ENCODE measurements around the gene RGS12.

Gene RGS12

DNA sequence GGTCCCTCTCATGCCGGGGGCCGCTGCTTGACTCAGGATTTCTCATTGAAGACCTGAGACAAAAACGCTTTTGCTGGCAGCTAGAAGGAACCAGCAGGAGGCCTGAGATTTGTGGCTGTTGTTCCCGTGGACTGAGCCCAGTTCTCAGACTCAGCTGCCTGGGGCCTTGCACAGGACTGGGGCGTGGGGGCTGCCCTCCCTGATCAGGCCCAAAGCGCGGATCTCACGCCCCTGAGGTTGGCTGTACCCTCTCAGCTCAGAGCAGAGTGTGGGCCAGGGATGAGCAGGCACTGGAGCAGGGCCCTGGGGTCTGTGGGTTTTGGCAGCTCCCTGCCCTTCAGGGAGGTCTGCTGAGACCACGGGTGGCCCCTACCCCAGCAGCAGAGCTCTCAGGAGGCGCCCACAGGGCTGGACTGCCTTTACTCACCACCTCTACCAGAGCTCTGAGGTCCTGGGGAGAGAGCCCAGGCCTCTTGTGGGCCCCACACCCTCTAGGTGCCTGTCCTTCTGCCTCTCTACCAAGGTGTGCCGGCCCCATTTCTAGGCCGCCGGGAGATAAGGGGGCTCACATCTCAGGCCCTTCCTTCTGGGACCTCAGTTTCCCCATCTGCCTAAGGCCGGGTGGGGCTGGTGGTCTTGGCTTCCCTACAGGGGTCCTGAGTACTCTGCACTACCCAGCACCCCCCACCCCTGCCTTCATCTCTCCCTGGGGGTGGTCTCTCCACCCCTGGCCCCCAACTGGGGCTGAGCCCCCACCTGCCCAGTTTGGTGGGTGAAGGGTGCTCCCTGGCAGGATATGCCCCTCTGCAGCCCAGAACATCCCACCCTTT lies 38.3 kb upstream of the RGS12 start:
- H3K4me3 ChIP-seq (ENCODE audit: low read depth, low read length), result no peak overlapping the region
- no peak for DNase-seq (ENCODE audit: low read depth)
- TF ChIP-seq, protein P1, sequence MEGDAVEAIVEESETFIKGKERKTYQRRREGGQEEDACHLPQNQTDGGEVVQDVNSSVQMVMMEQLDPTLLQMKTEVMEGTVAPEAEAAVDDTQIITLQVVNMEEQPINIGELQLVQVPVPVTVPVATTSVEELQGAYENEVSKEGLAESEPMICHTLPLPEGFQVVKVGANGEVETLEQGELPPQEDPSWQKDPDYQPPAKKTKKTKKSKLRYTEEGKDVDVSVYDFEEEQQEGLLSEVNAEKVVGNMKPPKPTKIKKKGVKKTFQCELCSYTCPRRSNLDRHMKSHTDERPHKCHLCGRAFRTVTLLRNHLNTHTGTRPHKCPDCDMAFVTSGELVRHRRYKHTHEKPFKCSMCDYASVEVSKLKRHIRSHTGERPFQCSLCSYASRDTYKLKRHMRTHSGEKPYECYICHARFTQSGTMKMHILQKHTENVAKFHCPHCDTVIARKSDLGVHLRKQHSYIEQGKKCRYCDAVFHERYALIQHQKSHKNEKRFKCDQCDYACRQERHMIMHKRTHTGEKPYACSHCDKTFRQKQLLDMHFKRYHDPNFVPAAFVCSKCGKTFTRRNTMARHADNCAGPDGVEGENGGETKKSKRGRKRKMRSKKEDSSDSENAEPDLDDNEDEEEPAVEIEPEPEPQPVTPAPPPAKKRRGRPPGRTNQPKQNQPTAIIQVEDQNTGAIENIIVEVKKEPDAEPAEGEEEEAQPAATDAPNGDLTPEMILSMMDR (IDR thresholded peaks at IDR 0.05; ENCODE audit: control insufficient read depth, extremely low read depth, insufficient read depth), result no peak

DNA sequence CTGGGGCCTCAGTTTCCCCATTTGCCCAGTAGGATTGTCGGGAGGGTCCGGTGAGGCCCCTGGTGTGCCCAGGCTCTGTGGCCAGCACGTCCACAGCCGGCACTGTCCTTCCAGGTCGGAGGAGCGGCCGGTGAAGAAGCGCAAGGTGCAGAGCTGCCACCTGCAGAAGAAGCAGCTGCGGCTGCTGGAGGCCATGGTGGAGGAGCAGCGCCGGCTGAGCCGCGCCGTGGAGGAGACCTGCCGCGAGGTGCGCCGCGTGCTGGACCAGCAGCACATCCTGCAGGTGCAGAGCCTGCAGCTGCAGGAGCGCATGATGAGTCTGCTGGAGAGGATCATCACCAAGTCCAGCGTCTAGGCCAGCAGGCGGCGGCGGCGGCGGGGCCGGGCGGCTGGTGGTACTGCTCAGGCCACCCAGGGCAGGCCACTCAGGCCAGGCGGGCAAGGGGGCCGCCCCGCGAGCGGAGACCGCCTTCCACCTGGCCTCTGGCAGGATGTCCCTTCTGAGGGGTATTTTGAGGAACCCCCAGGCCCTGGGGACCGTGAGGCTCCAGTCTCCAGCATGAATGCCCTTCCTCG lies 37.1 kb upstream of the RGS12 start:
- TF ChIP-seq, protein P1 (IDR thresholded peaks at IDR 0.05; ENCODE audit: control insufficient read depth, extremely low read depth, insufficient read depth), result no peak
- no peak overlapping the region for H3K4me3 ChIP-seq (ENCODE audit: low read depth, low read length)
- no peak for DNase-seq (ENCODE audit: low read depth)

DNA sequence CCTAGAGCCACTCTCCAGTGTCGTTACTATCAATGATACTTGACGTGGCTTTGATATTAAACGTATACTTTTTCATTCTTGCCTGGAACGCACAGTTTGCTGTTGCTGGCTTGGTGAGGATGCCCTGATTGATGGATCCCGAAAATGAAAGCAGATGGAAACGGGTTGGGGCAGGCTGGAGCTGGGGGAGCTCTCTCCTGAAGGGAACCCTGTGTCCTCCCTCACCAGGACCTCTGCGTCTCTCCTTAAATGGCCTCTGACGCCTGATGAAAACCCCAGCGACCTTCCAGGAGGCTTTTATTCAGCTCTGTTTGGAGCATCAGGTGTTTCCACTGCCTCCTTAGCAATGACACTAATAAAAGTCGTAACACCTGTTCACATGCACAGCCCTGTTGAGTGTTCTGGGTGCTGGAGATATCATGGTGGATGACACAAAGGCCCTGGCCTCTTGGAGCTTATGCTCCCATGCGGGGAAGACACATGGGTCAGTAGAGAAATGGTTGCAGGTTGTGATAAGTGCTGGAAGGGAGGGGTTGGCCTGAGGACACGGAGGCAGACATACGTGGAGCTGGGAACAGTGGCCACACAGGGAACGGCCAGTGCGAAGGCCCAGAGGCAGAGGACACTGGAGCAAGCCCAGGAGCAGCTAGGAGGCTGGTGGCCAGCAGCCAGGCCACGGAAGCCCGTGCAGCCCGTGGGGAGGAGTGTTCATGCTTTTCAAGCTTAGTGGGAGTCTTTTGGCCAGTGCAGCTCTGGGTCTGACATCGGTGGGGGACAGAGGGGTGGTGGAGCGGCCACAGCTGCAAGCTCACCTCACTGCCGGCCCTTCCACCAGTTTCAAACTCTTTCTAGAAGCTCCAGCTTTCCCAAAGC lies 36.4 kb upstream of the RGS12 start:
- DNase-seq (ENCODE audit: low read depth), result no peak
- no peak overlapping the region for H3K4me3 ChIP-seq (ENCODE audit: low read depth, low read length)
- TF ChIP-seq, protein P1 (IDR thresholded peaks at IDR 0.05; ENCODE audit: control insufficient read depth, extremely low read depth, insufficient read depth), result no peak

DNA sequence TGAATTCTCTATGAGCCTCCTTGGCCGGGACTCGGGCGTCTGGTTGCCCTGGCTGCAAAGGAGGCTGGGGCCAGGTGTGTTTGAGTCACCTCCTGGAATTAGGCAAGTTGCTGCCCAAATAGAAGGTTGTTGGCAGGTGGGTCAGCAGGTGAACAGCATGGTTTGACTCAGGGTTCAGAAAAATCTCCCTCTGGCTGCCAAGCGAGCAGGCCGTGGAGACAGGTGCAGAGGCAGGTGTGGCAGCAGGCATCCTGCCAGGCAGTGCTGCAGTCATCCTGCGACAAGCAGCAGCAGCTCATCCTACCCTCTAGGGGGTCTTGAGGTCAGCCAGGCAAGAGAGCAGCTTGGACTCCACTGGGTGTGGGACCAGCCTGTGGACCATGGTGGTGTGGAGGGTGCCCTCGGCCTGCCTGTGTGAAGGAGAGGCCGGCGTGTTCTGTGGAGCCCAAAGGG lies 35.7 kb upstream of the RGS12 start:
- peak; percentile 11 for DNase-seq (ENCODE audit: low read depth)
- TF ChIP-seq, protein P1 (IDR thresholded peaks at IDR 0.05; ENCODE audit: control insufficient read depth, extremely low read depth, insufficient read depth), result no peak
- no peak overlapping the region for H3K4me3 ChIP-seq (ENCODE audit: low read depth, low read length)

DNA sequence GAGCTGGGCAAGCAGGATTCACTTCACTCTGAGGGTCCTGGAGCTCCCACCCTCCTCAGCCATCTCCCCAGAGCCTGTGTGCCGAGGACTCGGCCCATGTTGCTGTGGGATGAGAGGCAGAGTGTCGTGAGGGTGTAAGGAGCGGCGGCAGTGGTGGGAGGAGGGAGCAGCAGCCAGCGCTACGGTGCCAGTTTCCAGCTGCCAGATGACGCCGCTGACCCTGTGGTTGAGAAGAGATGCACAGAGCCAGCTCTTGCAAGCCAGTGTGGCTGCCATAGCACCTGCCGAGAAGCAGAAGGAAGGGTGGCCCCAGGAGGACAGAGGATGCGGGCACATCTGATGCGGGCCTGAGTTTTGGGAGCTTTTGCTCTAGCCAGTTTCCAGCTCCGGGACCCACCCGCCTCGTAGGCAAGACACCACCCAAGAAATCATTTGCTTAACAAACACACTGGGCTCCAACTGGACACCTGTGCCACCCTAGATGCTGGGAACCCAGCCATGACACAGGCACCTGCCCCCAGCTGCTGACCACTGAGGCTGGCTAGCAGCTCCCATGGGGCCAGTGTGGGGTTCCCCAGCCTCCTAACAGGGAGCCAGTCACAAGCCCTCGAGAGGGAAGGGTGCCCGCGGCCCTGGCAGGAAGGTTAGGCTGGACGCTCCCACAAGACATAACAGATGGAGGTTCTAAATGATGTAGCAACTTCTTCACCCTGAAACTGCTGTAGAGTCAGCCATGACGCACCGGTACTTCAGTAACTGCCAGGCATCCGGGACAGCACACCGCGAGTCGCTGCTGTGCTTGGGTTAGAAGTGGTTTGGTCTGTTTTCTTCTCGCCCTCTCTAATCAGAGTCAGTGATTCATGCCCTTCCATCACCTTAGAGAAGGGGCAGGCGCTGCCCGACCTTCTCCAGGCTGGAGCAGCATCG lies 35.0 kb upstream of the RGS12 start:
- TF ChIP-seq, protein P1 (IDR thresholded peaks at IDR 0.05; ENCODE audit: control insufficient read depth, extremely low read depth, insufficient read depth), result no peak
- no peak overlapping the region for H3K4me3 ChIP-seq (ENCODE audit: low read depth, low read length)
- DNase-seq (ENCODE audit: low read depth), result no peak

Data from LNCaP clone FGC (cell line).